HG03457 (cell line): Measurements from ENCODE around the gene SMARCD1.

Experiments used
- ATAC-seq: cut with Tn5 transposase; IDR thresholded peaks from one replicate; pipeline ENCODE4 v1.9.1; 2021; ENCODE audit warnings: moderate number of reproducible peaks; ENCODE audit not compliant: unreplicated experiment

SMARCD1 gene

GRCh38 chr12:50084775-50085614 lies at the start of gene SMARCD1:
Gene SMARCD1 (plus strand): TSS chr12:50085342. CDS start chr12:50085370, 28 bp downstream.
- peak; percentile 60 for ATAC-seq

- no peak for ATAC-seq
These were observed 46.8 kb upstream of the SMARCD1 start for GRCh38 chr12:50038336-50038735.

GRCh38 chr12:50039151-50039835 lies 45.8 kb upstream of the SMARCD1 start:
- ATAC-seq = no peak

GRCh38 chr12:50040657-50041056 lies 44.5 kb upstream of the SMARCD1 start:
- ATAC-seq = no peak

- ATAC-seq = no peak
These were observed 43.9 kb upstream of the SMARCD1 start for GRCh38 chr12:50041062-50041860.

- no peak for ATAC-seq
These were observed 43.2 kb upstream of the SMARCD1 start for GRCh38 chr12:50041962-50042361.

GRCh38 chr12:50042693-50043092 lies 42.4 kb upstream of the SMARCD1 start:
- ATAC-seq = no peak

GRCh38 chr12:50043308-50043707 lies 41.8 kb upstream of the SMARCD1 start:
- ATAC-seq = no peak

- ATAC-seq = no peak
These were observed 41.3 kb upstream of the SMARCD1 start for GRCh38 chr12:50043854-50044253.

- ATAC-seq = no peak
These were observed 37.4 kb upstream of the SMARCD1 start for GRCh38 chr12:50047693-50048250.

GRCh38 chr12:50049254-50050118 lies 35.7 kb upstream of the SMARCD1 start:
- ATAC-seq = no peak

GRCh38 chr12:50050119-50050385 lies 35.1 kb upstream of the SMARCD1 start:
- ATAC-seq = no peak

GRCh38 chr12:50050410-50051098 lies 34.6 kb upstream of the SMARCD1 start:
- no peak for ATAC-seq

- no peak for ATAC-seq
These were observed 33.9 kb upstream of the SMARCD1 start for GRCh38 chr12:50051101-50051806.

- ATAC-seq = no peak
These were observed 32.6 kb upstream of the SMARCD1 start for GRCh38 chr12:50052544-50052943.

GRCh38 chr12:50052964-50053363 lies 32.2 kb upstream of the SMARCD1 start:
- ATAC-seq = no peak

GRCh38 chr12:50053583-50053982 lies 31.6 kb upstream of the SMARCD1 start:
- ATAC-seq = no peak

GRCh38 chr12:50055831-50056638 lies 29.1 kb upstream of the SMARCD1 start:
- no peak for ATAC-seq

GRCh38 chr12:50056639-50056976 lies 28.5 kb upstream of the SMARCD1 start:
- ATAC-seq = no peak
